K562 (cell line): ENCODE results near the gene HOXB3. TPM values are rescaled to one million over a fixed set of nuclear protein-coding genes. Genes with fewer than 3 reads are reported as not detected.

Experiments
- ATAC-seq: fragments of 200-7000 bp; cut with Tn5 transposase; 3 replicates; pipeline ENCODE4 v1.9.1; 2020; ENCODE audit warnings: moderate library complexity
- BruUV-seq: library from RNA; stranded (reverse); fragments of 400-500 nt; replicated peaks from 2 replicates; lab custom pipeline; 2021; lab: Mats Ljungman, UMichigan
- CTCF ChIA-PET: fragments of 300-600 bp; formaldehyde crosslinking; extraction: SDS; loops from one replicate; lab custom pipeline; 2021; ENCODE audit warnings: low intra/inter-chr PET ratio; lab: Yijun Ruan, JAX
- POLR2A ChIA-PET: fragments of 300-600, 350-650 bp; sonication (Branson Sonifier 250); formaldehyde crosslinking; extraction: SDS; loops from one replicate; lab custom pipeline; 2021; ENCODE audit warnings: antibody characterized with exemption, inconsistent platforms; lab: Yijun Ruan, JAX
- DNase-seq, 4 experiments: peaks; one replicate each; pipeline versions ENCODE4 v3.0.0 to v3.0.0-alpha.2; 2011 to 2018; ENCODE audit warnings: low spot score in 3 of 4, mixed read lengths in 3 of 4; ENCODE audit errors: extremely low read depth in 1 of 4
- FAIRE-seq: peaks from 2 replicates; lab custom pipeline; 2011; peaks lifted over from hg19 to GRCh38; lab: Jason Lieb, UNC
- H2AFZ ChIP-seq: 2 replicates; pipeline ENCODE4 v1.6.0; 2011; ENCODE audit warnings: low read depth, low read length, control low read depth, inconsistent platforms
- H3K27ac ChIP-seq: fragments of 200-600 bp; 3 replicates; pipeline ENCODE4 v1.8.0; 2011; ENCODE audit warnings: low read depth, mild to moderate bottlenecking, control low read depth, inconsistent platforms, low read length, moderate library complexity, mixed read lengths; ENCODE audit errors: extremely low read depth
- H3K27me3 ChIP-seq, 2 experiments: fragments of 300-600 bp in 1 of 2; 2 replicates in 1 of 2; 3 replicates in 1 of 2; pipeline versions ENCODE4 v1.6.0 to v1.8.0; 2011; ENCODE audit warnings: inconsistent platforms in 2 of 2, low read length in 2 of 2, mild to moderate bottlenecking in 1 of 2, mixed read lengths in 1 of 2, moderate library complexity in 1 of 2; ENCODE audit not compliant: control insufficient read depth in 2 of 2, insufficient read depth in 2 of 2
- H3K36me3 ChIP-seq: fragments of 300-600 bp; 3 replicates; pipeline ENCODE4 v1.8.0; 2011; ENCODE audit warnings: mild to moderate bottlenecking, low read length, inconsistent platforms; ENCODE audit not compliant: control insufficient read depth, insufficient read depth
- H3K4me1 ChIP-seq, 2 experiments: fragments of 200-600 bp in 1 of 2; replicated peaks in 1 of 2; 2 replicates in 1 of 2; 3 replicates in 1 of 2; pipeline versions ENCODE4 v1.5.1 to v1.8.0; 2011; ENCODE audit warnings: inconsistent platforms in 2 of 2, low read length in 2 of 2, mild to moderate bottlenecking in 1 of 2, mixed read lengths in 1 of 2, moderate library complexity in 1 of 2; ENCODE audit not compliant: control insufficient read depth in 2 of 2, insufficient read depth in 2 of 2
- H3K4me2 ChIP-seq: 2 replicates; pipeline ENCODE4 v1.6.1; 2011; ENCODE audit warnings: low read length, control low read depth, inconsistent platforms, mixed read lengths; ENCODE audit not compliant: insufficient read depth
- H3K4me3 ChIP-seq: fragments of 200-600 bp; sonication (generic), shearing (Covaris generic); 2 replicates; pipeline ENCODE4 v1.5.1; 2016; ENCODE audit warnings: control low read depth, inconsistent platforms
- H3K79me2 ChIP-seq: fragments of 200-600 bp; 3 replicates; pipeline ENCODE4 v1.8.0; 2011; ENCODE audit warnings: low read length, inconsistent platforms; ENCODE audit not compliant: control insufficient read depth, insufficient read depth
- H3K9ac ChIP-seq, 2 experiments: 2 replicates each; pipeline versions ENCODE4 v1.6.0 to v1.6.1; 2011; ENCODE audit warnings: low read depth in 2 of 2, low read length in 2 of 2, control low read depth in 1 of 2, inconsistent platforms in 1 of 2, mild to moderate bottlenecking in 1 of 2, mixed read lengths in 1 of 2; ENCODE audit not compliant: insufficient read depth in 1 of 2
- H3K9me1 ChIP-seq: one replicate; pipeline ENCODE4 v1.6.0; 2011; ENCODE audit warnings: inconsistent platforms, mild to moderate bottlenecking, low read length, moderate library complexity; ENCODE audit not compliant: control insufficient read depth, insufficient read depth
- H3K9me3 ChIP-seq: replicated peaks from 2 replicates; pipeline ENCODE4 v1.5.1; 2011; ENCODE audit warnings: low read depth, low read length, inconsistent platforms; ENCODE audit not compliant: control insufficient read depth, insufficient read depth
- H4K20me1 ChIP-seq: replicated peaks from 2 replicates; pipeline ENCODE4 v1.6.1; 2011; ENCODE audit warnings: low read length, inconsistent platforms, mixed read lengths; ENCODE audit not compliant: control insufficient read depth, insufficient read depth
- NONO ChIP-seq, 2 experiments: fragments of 200-400 bp in 1 of 2; fragments of 450-650 bp in 1 of 2; formaldehyde crosslinking in 1 of 2; IDR thresholded peaks; 2 replicates each; pipeline ENCODE4 v1.6.1; 2017; ENCODE audit warnings: low read depth in 2 of 2, mild to moderate bottlenecking in 2 of 2, moderate library complexity in 2 of 2, low read length in 1 of 2
- POLR2G ChIP-seq: fragments of 200-400 bp; formaldehyde crosslinking; IDR thresholded peaks from 2 replicates; pipeline ENCODE4 v1.6.1; 2017; ENCODE audit warnings: low read depth, mild to moderate bottlenecking, antibody characterized with exemption, low read length, moderate library complexity
- SIX5 ChIP-seq, 2 experiments: IDR thresholded peaks; 2 replicates each; pipeline ENCODE4 v1.6.1; 2011; ENCODE audit warnings: low read length in 2 of 2, borderline replicate concordance in 1 of 2, low read depth in 1 of 2, mild to moderate bottlenecking in 1 of 2, moderate library complexity in 1 of 2; ENCODE audit not compliant: insufficient read depth in 1 of 2
- TARDBP ChIP-seq: fragments of 450-650 bp; IDR thresholded peaks from 2 replicates; pipeline ENCODE4 v1.6.1; 2016
- TEAD4 ChIP-seq, 2 experiments: sonication (generic) in 1 of 2; formaldehyde crosslinking in 1 of 2; IDR thresholded peaks; 2 replicates each; pipeline versions ENCODE4 v1.6.1 to v1.8.0; 2012 to 2022; ENCODE audit warnings: borderline replicate concordance in 1 of 2, inconsistent platforms in 1 of 2, low read length in 1 of 2, mild to moderate bottlenecking in 1 of 2, missing genetic modification reagents in 1 of 2
- ZNF124 ChIP-seq: sonication (generic); formaldehyde crosslinking; IDR thresholded peaks from 2 replicates; pipeline ENCODE4 v1.8.1; 2022; ENCODE audit warnings: missing genetic modification reagents
- WGBS: fragments of 100-300 bp; shearing (Covaris generic); methylation state at CpG from one replicate; pipeline ENCODE4 v1.1.6; 2016; ENCODE audit warnings: low coverage, mixed read lengths; ENCODE audit not compliant: insufficient coverage; ENCODE audit errors: missing lambda C conversion rate; 5-methylcytosine and 5-hydroxymethylcytosine counted together
- in situ Hi-C: fragments of 300-500 bp; cut with MboI; formaldehyde crosslinking; loops from 4 replicates; pipeline ENCODE4 v1.15.0; 2018; ENCODE audit warnings: inconsistent platforms, mixed read lengths
- intact Hi-C: fragments of 100-400 bp; cut with micrococcal nuclease; formaldehyde crosslinking; loops from 2 replicates; pipeline ENCODE4 v1.14.2; 2022
- polyA plus RNA-seq, 8 experiments: library from polyadenylated mRNA; depleted of rRNA in 4 of 8; stranded (reverse) in 5 of 8; unstranded in 3 of 8; fragments of >200 nt; fragmentation: Nextera tagmentation in 2 of 8; fragmentation: Illumina TruSeq in 1 of 8; extraction: Ambion mirVana in 2 of 8; extraction: Trizol in 1 of 8; gene quantifications; 2 replicates each; pipeline versions ENCODE4 v1.2.1 to v1.2.3, GENCODE V29; 2011 to 2014; ENCODE audit warnings: inconsistent platforms in 1 of 8, missing spikeins in 1 of 8
- total RNA-seq, 7 experiments: library from RNA; depleted of rRNA in 6 of 7; stranded (reverse); fragments of >200 nt in 6 of 7; fragmentation: Illumina TruSeq in 2 of 7; extraction: Trizol in 2 of 7; gene quantifications; 2 replicates each; pipeline versions ENCODE4 v1.2.1 to v1.2.3, GENCODE V29; 2011 to 2021; ENCODE audit warnings: low replicate concordance in 1 of 7
- TF ChIP-seq, protein P1 (sequence below): fragments of 450-650 bp; IDR thresholded peaks from 2 replicates; pipeline ENCODE4 v1.6.1; 2016; ENCODE audit warnings: mild to moderate bottlenecking
- TF ChIP-seq, protein P2 (sequence below), 2 experiments: IDR thresholded peaks; 2 replicates each; pipeline ENCODE4 v1.6.1; 2012; ENCODE audit warnings: improper control_type of control experiment in 2 of 2, low read depth in 2 of 2, low read length in 2 of 2, borderline replicate concordance in 1 of 2

The HOXB3 gene
- total and polyA plus RNA-seq, 9 of the 15 experiments (the other 6 are each of a cell fraction or from before 2014, with no cell fraction given), result 2.4 to 41.3 (median 20.2) TPM

DNA sequence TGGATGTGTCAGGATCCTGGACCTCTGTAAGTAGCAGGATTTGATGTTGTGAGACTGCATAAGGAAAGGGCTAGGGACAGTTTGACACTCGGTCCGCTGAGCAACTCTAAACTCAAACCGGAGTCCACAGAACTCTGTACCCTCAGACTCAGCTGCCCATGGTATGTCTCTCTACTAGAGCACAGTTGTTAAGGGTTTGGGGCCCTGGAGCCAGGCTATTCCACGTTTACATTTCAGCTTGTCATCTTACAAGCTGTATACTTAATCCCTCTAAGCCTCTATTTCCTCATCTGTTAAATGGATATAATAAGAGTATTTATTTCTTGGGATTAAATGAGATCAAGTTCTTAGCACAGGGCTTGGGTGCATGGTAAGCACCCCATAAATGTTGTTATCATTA is 87.1 kb downstream of the HOXB3 start:
- no peak for FAIRE-seq
- H3K27me3 ChIP-seq, result no peaks in the 10 kb centered on the region
- H3K4me2 ChIP-seq, result no peak overlapping the region
- H3K79me2 ChIP-seq, result no peaks in the 10 kb centered on the region
- H3K9me1 ChIP-seq, result no peaks in the 10 kb centered on the region
- no peaks in the 10 kb centered on the region for H3K36me3 ChIP-seq
- H3K27ac ChIP-seq, result no peak overlapping the region
- no peak for DNase-seq
- no peak overlapping the region for H2AFZ ChIP-seq
- no peak overlapping the region for H3K9ac ChIP-seq
- BruUV-seq, result no TSS peak
- H3K4me1 ChIP-seq, result peaks cover 6 to 41% of the 10 kb centered on the region in 2 experiments; a peak in 4 of 5 replicates
- TF ChIP-seq, protein P1, sequence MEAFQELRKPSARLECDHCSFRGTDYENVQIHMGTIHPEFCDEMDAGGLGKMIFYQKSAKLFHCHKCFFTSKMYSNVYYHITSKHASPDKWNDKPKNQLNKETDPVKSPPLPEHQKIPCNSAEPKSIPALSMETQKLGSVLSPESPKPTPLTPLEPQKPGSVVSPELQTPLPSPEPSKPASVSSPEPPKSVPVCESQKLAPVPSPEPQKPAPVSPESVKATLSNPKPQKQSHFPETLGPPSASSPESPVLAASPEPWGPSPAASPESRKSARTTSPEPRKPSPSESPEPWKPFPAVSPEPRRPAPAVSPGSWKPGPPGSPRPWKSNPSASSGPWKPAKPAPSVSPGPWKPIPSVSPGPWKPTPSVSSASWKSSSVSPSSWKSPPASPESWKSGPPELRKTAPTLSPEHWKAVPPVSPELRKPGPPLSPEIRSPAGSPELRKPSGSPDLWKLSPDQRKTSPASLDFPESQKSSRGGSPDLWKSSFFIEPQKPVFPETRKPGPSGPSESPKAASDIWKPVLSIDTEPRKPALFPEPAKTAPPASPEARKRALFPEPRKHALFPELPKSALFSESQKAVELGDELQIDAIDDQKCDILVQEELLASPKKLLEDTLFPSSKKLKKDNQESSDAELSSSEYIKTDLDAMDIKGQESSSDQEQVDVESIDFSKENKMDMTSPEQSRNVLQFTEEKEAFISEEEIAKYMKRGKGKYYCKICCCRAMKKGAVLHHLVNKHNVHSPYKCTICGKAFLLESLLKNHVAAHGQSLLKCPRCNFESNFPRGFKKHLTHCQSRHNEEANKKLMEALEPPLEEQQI, result no peak
- TF ChIP-seq TARDBP, result no peak
- CTCF ChIA-PET, result no interaction called here
- WGBS, result 46% methylated on average over 4 of the region's 4 CpGs
- no peaks in the 10 kb centered on the region for H4K20me1 ChIP-seq
- no peak for ATAC-seq
- no peaks in the 10 kb centered on the region for H3K9me3 ChIP-seq
- H3K4me3 ChIP-seq, result no peak overlapping the region
- in situ Hi-C loops (no loop called here), intact Hi-C loops (no loop called here)
- POLR2A ChIA-PET, result interaction anchor here (0.7 to 1.4 kb wide), 3 partner anchors 32 to 75 kb away, joined by 3 to 4 read pairs (median 3); partner anchors contain the start of gene HOXB4

DNA sequence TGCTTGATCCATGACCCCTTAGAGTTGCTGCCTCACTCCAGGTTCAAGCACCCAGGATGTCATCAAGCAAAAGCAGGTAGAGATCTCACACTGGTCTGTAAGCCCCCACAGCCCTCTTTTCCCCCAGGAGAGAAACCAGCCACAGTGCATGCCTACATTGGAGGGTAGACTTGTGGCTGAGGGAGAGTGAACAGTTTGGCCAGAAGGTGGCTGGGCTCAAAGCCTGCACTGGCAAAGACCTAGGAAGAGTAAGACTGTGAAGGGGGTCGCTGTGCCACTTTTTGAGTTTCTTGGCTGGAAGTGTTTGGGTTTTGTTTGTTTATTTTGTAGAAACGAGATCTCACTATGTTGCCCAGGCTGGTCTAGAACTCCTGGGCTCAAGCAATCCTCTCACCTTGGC is 87.7 kb downstream of the HOXB3 start:
- BruUV-seq, result no TSS peak
- POLR2A ChIA-PET, result interaction anchor here (0.6 to 1.9 kb wide), 3 partner anchors 10 to 76 kb away, joined by 3 to 12 read pairs (median 4); partner anchors contain the start of gene HOXB4
- 27% methylated on average over 2 of the region's 2 CpGs for WGBS

More for the DNA sequence above, 87.7 kb downstream of the HOXB3 start:
- intact Hi-C loops, result no loop called here
- CTCF ChIA-PET, result no interaction called here
- no peaks in the 10 kb centered on the region for H3K36me3 ChIP-seq
- H3K27me3 ChIP-seq, result no peaks in the 10 kb centered on the region
- TF ChIP-seq ZNF124, result no peak
- TF ChIP-seq SIX5 (IDR thresholded peaks at IDR 0.05; ENCODE audit: borderline replicate concordance in 1 of 2, insufficient read depth in 1 of 2, low read depth in 1 of 2, low read length in 2 of 2), result no peak
- no peak for TF ChIP-seq POLR2G
- TF ChIP-seq, protein P2, sequence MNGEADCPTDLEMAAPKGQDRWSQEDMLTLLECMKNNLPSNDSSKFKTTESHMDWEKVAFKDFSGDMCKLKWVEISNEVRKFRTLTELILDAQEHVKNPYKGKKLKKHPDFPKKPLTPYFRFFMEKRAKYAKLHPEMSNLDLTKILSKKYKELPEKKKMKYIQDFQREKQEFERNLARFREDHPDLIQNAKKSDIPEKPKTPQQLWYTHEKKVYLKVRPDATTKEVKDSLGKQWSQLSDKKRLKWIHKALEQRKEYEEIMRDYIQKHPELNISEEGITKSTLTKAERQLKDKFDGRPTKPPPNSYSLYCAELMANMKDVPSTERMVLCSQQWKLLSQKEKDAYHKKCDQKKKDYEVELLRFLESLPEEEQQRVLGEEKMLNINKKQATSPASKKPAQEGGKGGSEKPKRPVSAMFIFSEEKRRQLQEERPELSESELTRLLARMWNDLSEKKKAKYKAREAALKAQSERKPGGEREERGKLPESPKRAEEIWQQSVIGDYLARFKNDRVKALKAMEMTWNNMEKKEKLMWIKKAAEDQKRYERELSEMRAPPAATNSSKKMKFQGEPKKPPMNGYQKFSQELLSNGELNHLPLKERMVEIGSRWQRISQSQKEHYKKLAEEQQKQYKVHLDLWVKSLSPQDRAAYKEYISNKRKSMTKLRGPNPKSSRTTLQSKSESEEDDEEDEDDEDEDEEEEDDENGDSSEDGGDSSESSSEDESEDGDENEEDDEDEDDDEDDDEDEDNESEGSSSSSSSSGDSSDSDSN (IDR thresholded peaks at IDR 0.05; ENCODE audit: borderline replicate concordance in 1 of 2, low read depth in 2 of 2, low read length in 2 of 2), result no peak
- no peak for TF ChIP-seq TEAD4 (IDR thresholded peaks at IDR 0.05; ENCODE audit: low read length)
- no peak for TF ChIP-seq TEAD4 (CRISPR knock-in tag; IDR thresholded peaks at IDR 0.05; ENCODE audit: borderline replicate concordance)
- TF ChIP-seq NONO (IDR thresholded peaks at IDR 0.05; ENCODE audit: low read depth in 2 of 2, low read length in 1 of 2), result no peak
- no peaks in the 10 kb centered on the region for H3K9me3 ChIP-seq
- H3K4me2 ChIP-seq, result no peak overlapping the region
- H3K4me3 ChIP-seq, result no peak overlapping the region
- ATAC-seq, result no peak
- DNase-seq, result no peak
- no peak overlapping the region for H3K27ac ChIP-seq
- in situ Hi-C loops, result no loop called here
- no peaks in the 10 kb centered on the region for H3K9me1 ChIP-seq
- H3K9ac ChIP-seq, result no peak overlapping the region
- no peak overlapping the region for H2AFZ ChIP-seq
- H3K4me1 ChIP-seq, result peaks cover 6 to 41% of the 10 kb centered on the region in 2 experiments; a peak in 4 of 5 replicates
- FAIRE-seq, result no peak
- no peaks in the 10 kb centered on the region for H4K20me1 ChIP-seq
- H3K79me2 ChIP-seq, result no peaks in the 10 kb centered on the region
